Endothelial cell (in vitro differentiated cells): ENCODE measurements around the gene UBE2O. TPM values are rescaled to one million over a fixed set of nuclear protein-coding genes. Genes with fewer than 3 reads are reported as not detected.
A peak's percentile ranks its signal among the peaks of the same experiment; 100 is the strongest.

ENCODE experiments used
- DNase-seq: peaks from one replicate; pipeline ENCODE4 v3.0.0; 2021; ENCODE audit warnings: low spot score
- H3K27ac Mint-ChIP-seq: one replicate; pipeline ENCODE4 v1.8.0; 2021; ENCODE audit warnings: mixed read lengths, inconsistent platforms; ENCODE audit not compliant: unreplicated experiment
- H3K27me3 Mint-ChIP-seq: one replicate; pipeline ENCODE4 v1.8.0; 2021; ENCODE audit warnings: mild to moderate bottlenecking, moderate library complexity, mixed read lengths, inconsistent platforms; ENCODE audit not compliant: unreplicated experiment
- H3K36me3 Mint-ChIP-seq: one replicate; pipeline ENCODE4 v1.8.0; 2021; ENCODE audit warnings: mild to moderate bottlenecking, low read depth, mixed read lengths, inconsistent platforms; ENCODE audit not compliant: unreplicated experiment
- H3K4me1 Mint-ChIP-seq: one replicate; pipeline ENCODE4 v1.8.0; 2021; ENCODE audit warnings: mild to moderate bottlenecking, mixed read lengths, inconsistent platforms; ENCODE audit not compliant: unreplicated experiment
- H3K4me3 Mint-ChIP-seq: one replicate; pipeline ENCODE4 v1.8.0; 2021; ENCODE audit warnings: mild to moderate bottlenecking, mixed read lengths, inconsistent platforms; ENCODE audit not compliant: unreplicated experiment
- H3K9me3 Mint-ChIP-seq: one replicate; pipeline ENCODE4 v1.8.0; 2021; ENCODE audit warnings: mixed read lengths, inconsistent platforms; ENCODE audit not compliant: unreplicated experiment
- total RNA-seq: library from RNA; stranded (reverse); fragmentation: NEBNext Ultra II Directional; extraction: Animal tissue kit (Norgen Biotek cat#: 25700); gene quantifications from one replicate; pipeline ENCODE4 v1.2.1, GENCODE V29; 2021; ENCODE audit not compliant: unreplicated experiment
- TF ChIP-seq, protein P1 (sequence below): fragments of 200-600 bp; sonication (generic); IDR thresholded peaks from one replicate; pipeline ENCODE4 v1.5.0; 2021; ENCODE audit warnings: antibody characterized with exemption; ENCODE audit not compliant: unreplicated experiment

UBE2O gene
- total RNA-seq, 1 donor from 2014 or later: 49.0 TPM

- no peak overlapping the region for H3K4me3 Mint-ChIP-seq
- DNase-seq: no peak
- no peak overlapping the region for H3K27ac Mint-ChIP-seq
- H3K4me1 Mint-ChIP-seq: peaks cover 5% of the 10 kb centered on the region
- peaks cover 11% of the 10 kb centered on the region for H3K27me3 Mint-ChIP-seq
- H3K9me3 Mint-ChIP-seq: no peaks in the 10 kb centered on the region
- H3K36me3 Mint-ChIP-seq: no peaks in the 10 kb centered on the region
- TF ChIP-seq, protein P1, sequence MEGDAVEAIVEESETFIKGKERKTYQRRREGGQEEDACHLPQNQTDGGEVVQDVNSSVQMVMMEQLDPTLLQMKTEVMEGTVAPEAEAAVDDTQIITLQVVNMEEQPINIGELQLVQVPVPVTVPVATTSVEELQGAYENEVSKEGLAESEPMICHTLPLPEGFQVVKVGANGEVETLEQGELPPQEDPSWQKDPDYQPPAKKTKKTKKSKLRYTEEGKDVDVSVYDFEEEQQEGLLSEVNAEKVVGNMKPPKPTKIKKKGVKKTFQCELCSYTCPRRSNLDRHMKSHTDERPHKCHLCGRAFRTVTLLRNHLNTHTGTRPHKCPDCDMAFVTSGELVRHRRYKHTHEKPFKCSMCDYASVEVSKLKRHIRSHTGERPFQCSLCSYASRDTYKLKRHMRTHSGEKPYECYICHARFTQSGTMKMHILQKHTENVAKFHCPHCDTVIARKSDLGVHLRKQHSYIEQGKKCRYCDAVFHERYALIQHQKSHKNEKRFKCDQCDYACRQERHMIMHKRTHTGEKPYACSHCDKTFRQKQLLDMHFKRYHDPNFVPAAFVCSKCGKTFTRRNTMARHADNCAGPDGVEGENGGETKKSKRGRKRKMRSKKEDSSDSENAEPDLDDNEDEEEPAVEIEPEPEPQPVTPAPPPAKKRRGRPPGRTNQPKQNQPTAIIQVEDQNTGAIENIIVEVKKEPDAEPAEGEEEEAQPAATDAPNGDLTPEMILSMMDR: no peak
Measured at GRCh38 chr17:76461765-76462555, 9.0 kb upstream of the UBE2O start.

DNA sequence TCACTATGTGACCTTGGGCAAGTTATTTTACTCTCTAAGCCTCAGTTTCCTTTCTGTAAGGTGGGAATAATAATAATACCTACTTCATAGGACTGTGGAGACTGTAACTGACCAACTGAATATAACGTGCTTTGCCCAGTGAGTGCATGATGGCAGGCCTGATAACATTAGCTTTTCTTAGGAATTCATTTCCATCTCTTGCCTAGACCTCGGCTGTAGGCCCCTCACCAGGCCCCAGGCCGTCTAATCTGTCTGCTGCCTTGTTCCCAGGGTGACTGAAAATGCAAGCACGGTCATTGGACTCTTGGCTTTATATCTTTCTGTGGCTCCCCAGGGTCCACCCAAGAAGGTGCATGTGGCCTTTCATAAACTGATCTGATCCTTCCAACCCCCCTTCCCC is 6.7 kb upstream of the UBE2O start:
- no peak overlapping the region for H3K27ac Mint-ChIP-seq
- DNase-seq: no peak
- no peaks in the 10 kb centered on the region for H3K9me3 Mint-ChIP-seq
- H3K4me3 Mint-ChIP-seq: no peak overlapping the region
- TF ChIP-seq, protein P1: no peak
- H3K36me3 Mint-ChIP-seq: no peaks in the 10 kb centered on the region
- H3K27me3 Mint-ChIP-seq: peaks cover 8% of the 10 kb centered on the region
- H3K4me1 Mint-ChIP-seq: no peaks in the 10 kb centered on the region

- Mint-ChIP-seq H3K4me3 (no peak overlapping the region), H3K36me3 (no peaks in the 10 kb centered on the region), H3K9me3 (no peaks in the 10 kb centered on the region), H3K27me3 (peaks cover 6% of the 10 kb centered on the region), H3K4me1 (no peaks in the 10 kb centered on the region), H3K27ac (no peak overlapping the region)
- peak; percentile 75 for DNase-seq
- TF ChIP-seq, protein P1: no peak
Measured at GRCh38 chr17:76458580-76459490, 5.9 kb upstream of the UBE2O start.

GRCh38 chr17:76453431-76453743 is 435 bp upstream of the UBE2O start:
- Mint-ChIP-seq H3K27ac (peak overlapping the region; percentile 61), H3K36me3 (no peaks in the 10 kb centered on the region), H3K4me1 (peaks cover 13% of the 10 kb centered on the region), H3K27me3 (peaks cover 3% of the 10 kb centered on the region), H3K9me3 (no peaks in the 10 kb centered on the region), H3K4me3 (peak overlapping the region; percentile 85)
- TF ChIP-seq, protein P1: no peak
- DNase-seq: no peak
